Prostate gland (tissue), 2 donors: ENCODE results near the gene MTPN.

Experiments used
- POLR2A ChIP-seq: fragments of 450-650 bp; IDR thresholded peaks from one replicate; pipeline ENCODE4 v1.6.1; 2016; ENCODE audit warnings: antibody characterized with exemption, mild to moderate bottlenecking
- POLR2AphosphoS5 ChIP-seq: sonication (generic); formaldehyde crosslinking; IDR thresholded peaks from one replicate; pipeline ENCODE4 v1.6.1; 2017; ENCODE audit warnings: antibody characterized with exemption
- TF ChIP-seq, protein P1 (sequence below), 4 experiments: fragments of 200-600 bp in 2 of 4; fragments of 450-650 bp in 2 of 4; sonication (generic) in 2 of 4; IDR thresholded peaks; 1 replicate in 3 of 4; 2 replicates in 1 of 4; pipeline ENCODE4 v1.5.1; 2016 to 2019; ENCODE audit warnings: antibody characterized with exemption in 4 of 4, mild to moderate bottlenecking in 2 of 4, moderate library complexity in 2 of 4

DNA sequence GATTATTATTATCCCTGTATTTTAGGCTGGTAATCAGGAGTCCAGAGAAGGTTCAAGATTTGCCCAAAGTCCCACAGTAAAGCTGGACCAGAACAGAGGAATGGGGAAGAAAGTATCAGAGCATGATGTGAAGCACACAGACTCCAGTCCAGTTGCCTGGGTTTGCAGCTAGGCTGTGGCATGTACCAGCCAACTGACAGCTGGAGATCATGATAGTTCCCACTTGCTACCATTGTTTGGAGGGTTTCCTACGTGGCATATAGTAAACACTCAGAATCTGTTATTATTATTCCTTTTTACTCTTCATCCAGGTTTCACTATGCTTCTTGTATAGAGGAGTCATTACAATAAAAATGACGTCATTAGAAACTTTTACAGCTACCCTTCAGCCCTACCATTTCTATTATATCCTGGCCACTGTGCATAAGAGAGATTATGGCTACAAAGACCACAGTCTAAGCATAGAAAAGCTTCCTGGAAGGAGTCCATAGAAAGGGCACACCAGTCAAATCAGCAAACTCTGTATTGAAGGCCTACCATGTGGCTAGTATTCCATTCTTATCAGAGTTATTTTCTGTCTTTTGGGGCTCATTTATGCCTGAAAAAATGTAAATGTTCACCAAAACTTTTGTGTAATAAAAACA lies 66.6 kb downstream of the MTPN start:
- TF ChIP-seq POLR2A (no peak), POLR2AphosphoS5 (no peak)
- TF ChIP-seq, protein P1, sequence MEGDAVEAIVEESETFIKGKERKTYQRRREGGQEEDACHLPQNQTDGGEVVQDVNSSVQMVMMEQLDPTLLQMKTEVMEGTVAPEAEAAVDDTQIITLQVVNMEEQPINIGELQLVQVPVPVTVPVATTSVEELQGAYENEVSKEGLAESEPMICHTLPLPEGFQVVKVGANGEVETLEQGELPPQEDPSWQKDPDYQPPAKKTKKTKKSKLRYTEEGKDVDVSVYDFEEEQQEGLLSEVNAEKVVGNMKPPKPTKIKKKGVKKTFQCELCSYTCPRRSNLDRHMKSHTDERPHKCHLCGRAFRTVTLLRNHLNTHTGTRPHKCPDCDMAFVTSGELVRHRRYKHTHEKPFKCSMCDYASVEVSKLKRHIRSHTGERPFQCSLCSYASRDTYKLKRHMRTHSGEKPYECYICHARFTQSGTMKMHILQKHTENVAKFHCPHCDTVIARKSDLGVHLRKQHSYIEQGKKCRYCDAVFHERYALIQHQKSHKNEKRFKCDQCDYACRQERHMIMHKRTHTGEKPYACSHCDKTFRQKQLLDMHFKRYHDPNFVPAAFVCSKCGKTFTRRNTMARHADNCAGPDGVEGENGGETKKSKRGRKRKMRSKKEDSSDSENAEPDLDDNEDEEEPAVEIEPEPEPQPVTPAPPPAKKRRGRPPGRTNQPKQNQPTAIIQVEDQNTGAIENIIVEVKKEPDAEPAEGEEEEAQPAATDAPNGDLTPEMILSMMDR (IDR thresholded peaks at IDR 0.05) = no peak
